Umbilical cord (tissue), 2 donors: ENCODE measurements around the gene HMOX1. TPM values are rescaled to one million over a fixed set of nuclear protein-coding genes. Genes with fewer than 3 reads are reported as not detected.

Source experiments
- DNase-seq: peaks from one replicate; pipeline ENCODE4 v3.0.0-alpha.2; 2015; ENCODE audit warnings: low spot score
- total RNA-seq: library from RNA; depleted of rRNA; stranded (reverse); fragments of >200 nt; gene quantifications from one replicate; pipeline ENCODE4 v1.2.3, GENCODE V29; 2014; ENCODE audit warnings: low replicate concordance; ENCODE audit not compliant: insufficient read depth

HMOX1 gene
- total RNA-seq, 1 donor from 2014 or later, result 9.6 TPM

- DNase-seq, result no peak
Measured at GRCh38 chr22:35403356-35403755, 22.5 kb downstream of the HMOX1 start.

GRCh38 chr22:35404176-35404575, 23.3 kb downstream of the HMOX1 start:
- DNase-seq, result no peak

GRCh38 chr22:35406443-35406842, 25.5 kb downstream of the HMOX1 start:
- no peak for DNase-seq

- no peak for DNase-seq
Measured at GRCh38 chr22:35407362-35407761, 26.5 kb downstream of the HMOX1 start.

GRCh38 chr22:35409783-35410662, 29.1 kb downstream of the HMOX1 start:
- peak; percentile 47 for DNase-seq

- DNase-seq, result no peak
Measured at GRCh38 chr22:35410663-35411034, 29.8 kb downstream of the HMOX1 start.

- no peak for DNase-seq
Measured at GRCh38 chr22:35411102-35411501, 30.2 kb downstream of the HMOX1 start.

GRCh38 chr22:35413624-35414023, 32.7 kb downstream of the HMOX1 start:
- DNase-seq, result no peak

- DNase-seq, result no peak
Measured at GRCh38 chr22:35417606-35418005, 36.7 kb downstream of the HMOX1 start.

- DNase-seq, result no peak
Measured at GRCh38 chr22:35418088-35418487, 37.2 kb downstream of the HMOX1 start.

- DNase-seq, result no peak
Measured at GRCh38 chr22:35418731-35419130, 37.8 kb downstream of the HMOX1 start.

GRCh38 chr22:35419756-35420155, 38.9 kb downstream of the HMOX1 start:
- DNase-seq, result no peak

- no peak for DNase-seq
Measured at GRCh38 chr22:35421121-35421520, 40.2 kb downstream of the HMOX1 start.

- no peak for DNase-seq
Measured at GRCh38 chr22:35422145-35422544, 41.2 kb downstream of the HMOX1 start.

- no peak for DNase-seq
Measured at GRCh38 chr22:35422936-35423335, 42.0 kb downstream of the HMOX1 start.

GRCh38 chr22:35424081-35424480, 43.2 kb downstream of the HMOX1 start:
- DNase-seq, result no peak

- no peak for DNase-seq
Measured at GRCh38 chr22:35424761-35425160, 43.9 kb downstream of the HMOX1 start.

GRCh38 chr22:35425546-35425945, 44.6 kb downstream of the HMOX1 start:
- DNase-seq, result no peak

GRCh38 chr22:35425971-35426800, 45.3 kb downstream of the HMOX1 start:
- no peak for DNase-seq

GRCh38 chr22:35426801-35427140, 45.9 kb downstream of the HMOX1 start:
- no peak for DNase-seq

- DNase-seq, result peak; percentile 93
Measured at GRCh38 chr22:35430897-35431322, 50.0 kb downstream of the HMOX1 start.

GRCh38 chr22:35431483-35432227, 50.8 kb downstream of the HMOX1 start:
- no peak for DNase-seq
